Head of caudate nucleus (tissue), 42 donors: ENCODE data around the gene ARID3C.

Source experiments
- DNase-seq, 42 donors: peaks; one replicate each; pipeline versions ENCODE4 v3.0.0 to v3.0.0-alpha.2; 2020 to 2021; ENCODE audit warnings: mixed read lengths in 7 of 42
- intact Hi-C: fragments of 100-400 bp; cut with DNase I; formaldehyde crosslinking; loops from one replicate; pipeline ENCODE4 v1.15.0; 2022

ARID3C gene

GRCh38 chr9:34607331-34607730 is 21.5 kb downstream of the ARID3C start:
- intact Hi-C loops: loop anchor here (5.0 kb wide), 1 partner anchor 105 kb away; no protein-coding TSS in a partner anchor
- DNase-seq: no peak

- DNase-seq: no peak
- intact Hi-C loops: loop anchor here (5.0 kb wide), 1 partner anchor 105 kb away; no protein-coding TSS in a partner anchor
Measured at GRCh38 chr9:34606905-34607304, 22.0 kb downstream of the ARID3C start.

DNA sequence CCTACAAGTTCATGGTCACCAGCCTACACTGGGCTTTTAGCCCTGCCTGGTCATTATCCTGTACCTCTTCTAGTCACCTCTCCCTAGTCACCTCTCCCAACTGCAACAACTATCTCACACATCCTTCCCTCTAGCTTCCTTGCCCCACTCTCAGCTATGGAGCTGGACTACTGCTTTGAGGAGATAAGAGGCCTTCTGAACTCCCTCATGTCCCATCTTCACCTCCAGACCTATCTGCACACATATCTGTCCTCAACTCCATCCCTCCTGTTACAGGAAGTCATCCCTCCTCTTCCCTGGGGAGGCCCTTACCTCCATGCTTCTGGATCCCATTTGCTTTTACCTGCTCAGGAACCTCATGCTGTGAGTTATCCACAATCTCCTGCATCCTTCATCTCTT is 22.7 kb downstream of the ARID3C start:
- no peak for DNase-seq
- intact Hi-C loops: loop anchor here (5.0 kb wide), 1 partner anchor 104 kb away; no protein-coding TSS in a partner anchor

DNA sequence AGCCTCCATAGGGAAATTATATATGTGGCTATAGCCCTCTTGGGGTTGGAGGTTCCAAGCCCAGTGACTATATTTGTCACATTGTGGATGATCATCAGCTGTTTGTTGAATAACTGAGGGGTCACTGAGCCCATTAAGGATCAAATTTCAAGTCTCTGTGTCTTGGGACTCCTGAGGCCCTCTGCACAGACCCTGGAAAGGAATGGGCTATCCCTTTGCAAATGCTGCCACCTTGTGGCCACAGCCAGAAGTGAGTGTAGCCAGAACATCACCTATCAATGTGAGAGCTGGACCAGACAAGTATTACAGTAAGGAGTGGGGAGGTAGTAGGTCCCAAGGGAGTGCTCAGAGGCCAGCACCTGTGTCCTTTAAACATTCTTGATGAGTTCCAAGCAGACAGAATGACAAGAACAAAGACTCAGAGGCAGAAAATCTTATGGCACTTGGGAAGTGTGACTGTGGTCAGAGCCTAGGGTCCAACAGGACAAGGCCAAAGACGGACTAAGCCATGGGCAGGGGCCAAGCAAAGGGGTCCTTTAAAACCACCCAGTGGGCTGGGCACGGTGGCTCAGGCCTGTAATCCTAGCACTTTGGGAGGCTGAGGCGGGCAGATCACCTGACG is 25.1 kb downstream of the ARID3C start:
- peak; percentile 38 to 96 (median 91) for DNase-seq
- intact Hi-C loops: no loop called here

DNA sequence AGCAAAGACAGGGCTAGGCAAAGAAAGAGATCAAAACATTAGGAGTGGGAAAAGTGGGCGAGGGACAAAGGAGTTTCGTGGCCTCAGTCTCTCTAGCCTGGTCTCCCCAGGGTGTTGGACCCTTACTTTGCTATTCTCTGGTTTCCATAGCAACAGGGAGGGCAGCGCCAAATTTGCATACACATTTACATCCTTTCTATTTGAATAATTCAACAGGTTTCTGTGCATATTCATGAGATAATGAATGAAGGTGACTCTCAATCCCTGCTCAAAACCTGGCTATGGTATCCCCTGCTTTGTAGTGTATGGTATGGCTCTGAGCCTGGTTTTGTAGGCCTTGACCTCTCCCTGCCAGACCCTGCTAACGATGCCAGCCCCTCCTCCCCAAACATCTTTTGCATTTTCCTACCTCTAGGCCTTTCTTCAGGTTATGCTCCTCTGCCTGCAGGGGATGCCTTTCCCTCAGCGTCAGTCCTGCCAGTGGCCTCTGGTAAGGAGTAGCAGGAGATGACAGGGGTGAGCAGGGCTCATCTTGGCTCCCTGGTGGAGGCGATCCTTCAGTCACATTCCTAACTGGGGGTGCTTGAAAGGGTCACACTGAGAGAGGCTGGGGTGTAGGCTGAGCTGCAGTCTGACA is 26.8 kb downstream of the ARID3C start:
- DNase-seq: no peak
- intact Hi-C loops: no loop called here

DNA sequence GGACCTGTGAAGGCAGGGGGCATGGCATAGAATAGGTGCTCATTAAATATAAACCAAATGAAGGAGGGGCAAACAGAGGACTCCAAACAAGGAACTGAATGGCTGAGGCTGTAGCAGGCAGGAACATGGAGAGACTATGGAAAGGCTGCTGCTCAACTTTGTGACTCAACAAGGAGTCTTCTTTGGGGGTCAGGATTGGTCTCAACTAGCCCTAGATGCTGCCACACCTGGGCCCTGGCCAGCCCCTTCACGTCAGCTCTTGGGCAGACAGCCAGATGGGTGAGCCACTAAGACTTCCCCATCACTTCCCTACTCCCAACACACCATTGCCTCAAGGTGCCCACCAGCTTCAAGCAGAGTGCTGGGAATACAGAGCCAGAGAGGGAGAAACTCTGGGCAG is 28.0 kb downstream of the ARID3C start:
- DNase-seq: no peak
- intact Hi-C loops: no loop called here

DNA sequence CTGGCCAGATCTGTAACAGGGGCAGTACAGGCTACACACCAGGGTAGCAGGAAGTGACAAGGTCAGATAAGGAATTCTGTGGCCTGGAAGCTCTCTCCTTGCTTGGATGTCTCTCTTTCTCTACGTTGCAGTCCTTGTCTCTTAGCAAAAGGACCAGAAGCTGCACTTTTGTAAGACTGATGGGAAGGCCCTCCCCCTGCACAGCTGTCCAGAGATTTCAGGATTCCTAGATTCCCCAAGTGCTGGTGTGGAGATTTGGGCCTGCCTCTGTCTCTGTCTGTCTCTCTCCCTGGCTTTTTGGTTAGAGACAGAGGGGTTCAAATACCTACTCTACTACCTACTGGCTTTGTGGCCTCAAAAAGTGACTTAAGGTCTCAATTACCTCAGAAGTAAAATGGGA is 29.3 kb downstream of the ARID3C start:
- no peak for DNase-seq
- intact Hi-C loops: loop anchor here (10.0 kb wide), 1 partner anchor 195 kb away; no protein-coding TSS in a partner anchor

GRCh38 chr9:34594177-34594576 is 34.7 kb downstream of the ARID3C start:
- intact Hi-C loops: loop anchor here (5.0 to 10.0 kb wide), 2 partner anchors 92 to 189 kb away; no protein-coding TSS in a partner anchor
- DNase-seq: peak in 5 of 42 donors; percentile 18 to 47 (median 39)

DNA sequence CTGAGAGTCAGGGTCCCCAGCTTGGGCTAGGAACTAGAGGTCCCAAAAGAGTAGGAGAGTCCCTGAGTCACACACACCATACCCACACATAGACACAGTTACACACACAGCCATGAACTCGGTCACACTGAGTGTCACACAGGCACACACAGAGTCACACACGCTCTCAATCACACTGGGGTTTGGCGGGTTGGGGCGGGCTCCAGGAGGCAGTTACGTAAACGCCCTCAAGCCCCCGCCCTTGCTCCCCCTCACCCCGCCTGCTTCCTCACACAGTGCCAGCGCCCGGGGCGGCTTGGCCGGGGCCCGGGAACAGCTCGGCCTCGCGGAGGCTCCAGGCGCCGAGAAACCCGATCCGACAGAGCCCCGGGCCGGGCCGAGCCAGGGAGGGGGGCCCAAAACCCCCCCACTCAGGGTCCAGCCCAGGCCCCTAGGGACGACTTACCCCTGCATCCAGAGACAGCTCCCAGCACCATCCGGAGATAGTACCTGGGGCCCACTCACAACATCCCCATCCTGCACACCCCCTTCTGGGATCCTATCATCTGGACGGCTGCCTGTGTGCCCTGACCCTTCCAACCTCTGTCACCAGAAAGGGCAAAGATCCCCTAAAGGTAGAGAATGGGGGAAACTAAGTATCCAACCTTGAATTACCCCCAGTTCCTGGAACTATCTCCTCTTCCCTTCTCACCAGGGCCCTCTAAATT is 35.8 kb downstream of the ARID3C start:
- peak in 36 of 42 donors; percentile 33 to 86 (median 68) for DNase-seq
- intact Hi-C loops: loop anchor here (5.0 to 10.0 kb wide), 2 partner anchors 91 to 188 kb away; no protein-coding TSS in a partner anchor

DNA sequence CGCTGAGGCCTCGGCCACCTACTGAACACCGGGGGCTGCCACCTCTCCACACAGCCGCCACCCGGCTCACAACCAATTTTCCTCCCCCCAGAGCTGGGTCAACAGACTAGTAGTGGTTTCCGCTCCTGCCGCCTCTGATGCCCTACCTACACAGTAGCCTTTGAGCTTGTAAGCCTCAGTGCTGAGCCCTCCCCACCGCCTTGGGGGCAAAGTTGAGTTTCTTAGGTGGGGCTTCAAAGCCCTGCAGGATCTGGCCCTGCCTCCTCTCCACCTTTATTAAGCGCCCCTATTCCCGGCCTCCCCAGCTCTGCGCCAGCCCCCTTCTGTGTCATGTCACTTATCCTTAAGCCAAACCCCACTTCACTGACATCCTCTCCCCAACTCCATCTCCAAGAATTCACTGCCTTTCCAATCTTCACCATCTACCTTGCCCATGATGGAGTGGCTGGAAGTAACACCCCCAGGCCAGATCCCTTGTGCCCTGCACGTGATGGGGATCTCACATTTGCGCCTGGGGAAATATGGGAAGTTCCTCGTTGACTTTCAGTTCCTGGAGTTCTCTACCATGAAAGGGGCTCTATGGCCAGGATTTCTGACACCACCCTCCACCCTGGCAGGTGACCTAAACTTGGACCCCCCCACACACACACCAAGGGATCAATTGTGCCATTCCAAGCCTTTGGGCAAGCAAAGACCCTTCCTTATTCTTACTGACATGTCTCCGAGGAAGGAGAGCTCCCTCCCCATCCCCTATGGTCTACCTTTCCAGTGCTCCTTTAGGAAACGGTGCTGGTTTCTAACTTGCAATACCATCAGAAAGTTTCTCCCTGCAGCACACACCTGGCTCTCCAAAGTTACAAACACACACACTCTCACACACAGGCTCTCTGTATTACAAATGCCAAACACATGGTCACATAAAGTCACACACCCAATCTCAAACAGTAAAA is 36.7 kb downstream of the ARID3C start:
- intact Hi-C loops: loop anchor here (2.0 to 10.0 kb wide), 3 partner anchors 45 to 187 kb away; no protein-coding TSS in a partner anchor

DNA sequence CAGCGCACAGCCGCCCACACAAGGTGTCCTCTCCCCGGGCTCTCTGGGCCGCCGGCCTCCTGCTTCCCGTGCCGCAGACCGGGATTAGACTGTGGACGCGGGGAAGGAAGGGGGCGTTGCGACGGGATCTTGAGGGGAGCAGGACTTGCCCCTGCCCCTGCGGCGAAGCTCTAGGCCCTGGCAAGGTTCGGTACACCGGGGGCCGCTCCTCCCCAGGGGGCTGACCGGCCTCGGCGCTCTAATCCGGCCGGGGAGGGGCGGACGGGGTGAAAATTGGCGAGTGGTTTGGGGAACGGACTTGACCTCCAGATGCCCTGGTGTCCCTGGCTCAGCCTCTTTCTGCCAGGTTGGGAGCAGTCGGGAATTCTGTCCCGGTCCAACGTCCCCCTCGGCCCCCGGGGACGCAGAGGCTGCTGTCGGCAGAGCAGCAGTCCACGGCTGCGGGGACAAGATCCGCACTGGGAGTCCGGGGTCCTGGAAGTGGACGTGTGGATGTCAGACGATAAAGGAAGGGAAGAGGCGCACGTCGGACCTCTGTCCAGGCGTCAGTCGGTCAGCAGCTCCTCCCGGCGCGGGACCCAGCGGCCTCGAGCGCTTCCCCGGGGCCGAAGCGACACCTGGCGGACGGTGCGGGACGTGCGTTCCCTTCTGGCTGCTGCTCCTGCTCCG is 37.5 kb downstream of the ARID3C start:
- peak; percentile 71 to 97 (median 92) for DNase-seq
- intact Hi-C loops: loop anchor here (2.0 to 10.0 kb wide), 3 partner anchors 45 to 187 kb away; no protein-coding TSS in a partner anchor

More for the DNA sequence above, 36.7 kb downstream of the ARID3C start:
- no peak for DNase-seq

GRCh38 chr9:34590381-34591247 is 38.3 kb downstream of the ARID3C start:
- DNase-seq: peak in 6 of 42 donors; percentile 18 to 52 (median 35)
- intact Hi-C loops: loop anchor here (2.0 to 10.0 kb wide), 3 partner anchors 44 to 186 kb away; no protein-coding TSS in a partner anchor

- peak in 41 of 42 donors; percentile 40 to 92 (median 78) for DNase-seq
Measured at GRCh38 chr9:34589636-34590380, 39.1 kb downstream of the ARID3C start, which contains the start of gene CNTFR. Gene CNTFR, minus strand, starts transcription at chr9:34589724. Its CDS starts 20,743 bp downstream, at chr9:34568981.

GRCh38 chr9:34588671-34589635 is 39.9 kb downstream of the ARID3C start:
- intact Hi-C loops: no loop called here
- peak in 19 of 42 donors; percentile 18 to 56 (median 42) for DNase-seq

More at GRCh38 chr9:34589636-34590380, 39.1 kb downstream of the ARID3C start, which contains the start of gene CNTFR:
- intact Hi-C loops: loop anchor here (2.0 to 10.0 kb wide), 3 partner anchors 43 to 185 kb away; no protein-coding TSS in a partner anchor

- intact Hi-C loops: no loop called here
- DNase-seq: no peak
Measured at GRCh38 chr9:34587271-34587670, 41.6 kb downstream of the ARID3C start.
